HG02970 (cell line): Measurements from ENCODE around the gene RWDD1.
A peak's percentile ranks its signal among the peaks of the same experiment; 100 is the strongest.
"Not testable (repeated sequence)": the region's sequence is repeated elsewhere in the genome, so short reads cannot be mapped to it uniquely, and the experiment has no call there.

Experiments
- ATAC-seq: cut with Tn5 transposase; IDR thresholded peaks from one replicate; pipeline ENCODE4 v1.9.1; 2021; ENCODE audit warnings: mild to moderate bottlenecking, moderate library complexity, moderate number of reproducible peaks; ENCODE audit not compliant: unreplicated experiment, low FRiP score

The RWDD1 gene

DNA sequence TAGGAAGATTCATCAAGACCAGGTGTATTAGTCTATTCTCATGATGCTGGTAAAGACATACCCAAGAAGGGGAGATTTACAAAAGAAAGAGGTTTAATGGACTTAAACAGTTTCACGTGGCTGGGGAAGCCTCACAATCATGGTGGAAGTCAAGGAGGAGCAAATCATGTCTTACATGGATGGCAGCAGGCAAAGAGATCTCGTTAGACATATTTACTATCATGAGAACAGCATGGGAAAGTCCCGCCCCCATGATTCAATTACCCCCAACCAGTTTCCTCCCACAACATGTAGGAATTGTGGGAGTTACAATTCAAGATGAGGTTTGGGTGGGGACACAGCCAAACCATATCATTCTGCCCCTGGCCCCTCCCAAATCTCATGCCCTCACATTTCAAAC lies 32.6 kb downstream of the RWDD1 start:
- not testable (repeated sequence) for ATAC-seq

DNA sequence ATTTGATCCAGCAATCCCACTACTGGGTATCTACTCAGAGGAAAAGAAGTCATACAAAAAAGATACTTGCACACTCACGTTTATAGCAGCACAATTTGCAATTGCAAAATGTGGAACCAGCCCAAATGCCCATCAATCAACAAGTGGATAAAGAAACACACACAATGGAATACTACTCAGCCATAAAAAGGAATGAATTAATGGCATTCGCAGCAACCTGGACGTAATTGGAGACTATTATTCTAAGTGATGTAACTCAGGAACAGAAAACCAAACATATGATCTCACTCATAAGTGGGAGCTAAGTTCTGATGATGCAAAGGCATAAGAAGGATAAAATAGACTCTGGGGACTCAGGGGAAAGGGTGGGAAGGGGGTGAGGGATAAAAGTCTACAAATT lies 33.6 kb downstream of the RWDD1 start:
- not testable (repeated sequence) for ATAC-seq

DNA sequence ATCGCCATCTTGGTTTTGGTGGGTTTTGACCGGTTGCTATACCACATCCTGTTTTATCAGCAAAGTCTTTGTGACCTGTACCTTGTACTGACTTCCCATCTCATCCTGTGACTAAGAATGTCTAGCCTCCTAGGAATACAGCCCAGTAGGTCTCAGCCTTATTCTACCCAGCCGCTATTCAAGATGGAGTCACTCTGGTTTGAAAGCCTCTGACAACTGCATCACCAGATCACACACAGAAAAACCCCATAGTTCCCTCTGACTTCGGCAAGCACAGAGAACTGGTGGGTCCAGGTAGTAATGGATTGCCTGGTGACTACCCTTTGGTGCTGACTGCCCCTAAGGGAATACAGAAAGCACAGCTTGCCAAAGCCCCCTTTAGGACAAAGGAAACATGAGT lies 34.6 kb downstream of the RWDD1 start:
- no peak for ATAC-seq

DNA sequence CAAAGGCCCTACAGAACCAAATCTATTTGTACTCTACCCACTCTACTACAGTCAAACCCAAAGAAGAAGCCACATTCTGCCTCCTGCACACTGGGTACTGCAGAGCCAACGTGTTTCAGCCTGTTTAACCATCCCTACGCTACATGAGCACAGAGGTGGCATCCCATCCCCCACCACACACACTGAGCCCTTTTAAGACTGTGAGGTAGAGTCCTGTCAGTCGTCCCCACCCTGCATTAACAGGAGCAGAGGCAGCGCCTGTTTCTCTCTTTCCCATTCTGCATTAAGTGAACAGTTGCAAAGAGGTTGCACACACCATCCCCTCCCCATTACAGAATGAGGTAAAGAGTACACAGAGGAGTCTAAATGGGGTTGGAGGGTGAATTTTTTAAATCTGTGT lies 39.8 kb downstream of the RWDD1 start:
- no peak for ATAC-seq

DNA sequence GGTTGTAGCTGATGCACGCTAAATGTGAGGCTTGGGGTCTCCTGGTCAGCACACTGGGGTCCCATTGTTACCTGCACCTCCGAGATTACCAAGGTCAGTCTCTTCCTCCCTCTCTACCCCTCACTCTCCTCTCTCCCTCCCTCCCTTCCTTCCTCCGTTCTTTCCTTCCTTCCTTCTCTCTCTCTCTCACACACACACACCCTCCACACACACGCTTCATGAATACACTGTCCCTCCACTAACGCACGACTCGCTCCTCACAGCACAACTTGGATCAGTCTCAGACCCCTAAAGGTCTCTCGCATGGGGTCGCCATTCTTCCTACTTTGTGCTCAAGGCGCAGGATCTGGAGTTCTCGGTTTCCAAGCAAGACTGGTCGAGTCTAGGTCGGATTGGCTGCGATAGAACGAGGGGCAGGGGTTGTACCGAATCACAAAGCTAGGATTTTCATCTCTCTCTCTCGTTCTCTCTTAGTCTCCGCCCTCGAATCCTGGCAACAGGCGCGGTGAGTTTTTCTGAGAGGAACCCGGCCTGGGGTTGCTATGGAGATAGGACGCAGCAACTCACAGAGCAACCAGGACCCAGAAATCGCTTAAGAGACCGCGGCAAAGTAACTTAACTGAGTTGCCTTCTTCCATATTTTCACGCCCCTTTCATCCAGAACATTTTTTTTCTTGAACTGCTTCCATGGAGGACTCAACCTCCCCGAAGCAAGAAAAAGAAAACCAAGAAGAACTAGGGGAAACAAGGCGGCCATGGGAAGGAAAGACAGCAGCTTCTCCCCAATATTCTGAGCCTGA lies 44.8 kb downstream of the RWDD1 start, which contains the start of gene RSPH4A:
RSPH4A (plus strand) TSS at position 543 of the 800 bp plus-strand sequence; CDS start at position 688, 145 bp downstream.
- ATAC-seq = peak; percentile 95

DNA sequence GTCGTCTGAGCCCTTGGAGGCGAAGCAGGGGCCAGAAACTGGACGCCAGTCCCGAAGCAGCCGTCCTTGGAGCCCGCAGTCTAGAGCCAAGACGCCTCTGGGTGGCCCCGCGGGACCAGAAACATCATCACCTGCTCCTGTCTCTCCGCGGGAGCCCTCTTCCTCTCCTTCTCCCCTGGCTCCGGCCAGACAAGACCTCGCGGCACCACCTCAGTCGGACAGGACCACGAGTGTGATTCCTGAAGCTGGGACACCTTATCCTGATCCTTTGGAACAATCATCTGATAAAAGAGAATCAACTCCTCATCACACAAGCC lies 45.4 kb downstream of the RWDD1 start:
- no peak for ATAC-seq

DNA sequence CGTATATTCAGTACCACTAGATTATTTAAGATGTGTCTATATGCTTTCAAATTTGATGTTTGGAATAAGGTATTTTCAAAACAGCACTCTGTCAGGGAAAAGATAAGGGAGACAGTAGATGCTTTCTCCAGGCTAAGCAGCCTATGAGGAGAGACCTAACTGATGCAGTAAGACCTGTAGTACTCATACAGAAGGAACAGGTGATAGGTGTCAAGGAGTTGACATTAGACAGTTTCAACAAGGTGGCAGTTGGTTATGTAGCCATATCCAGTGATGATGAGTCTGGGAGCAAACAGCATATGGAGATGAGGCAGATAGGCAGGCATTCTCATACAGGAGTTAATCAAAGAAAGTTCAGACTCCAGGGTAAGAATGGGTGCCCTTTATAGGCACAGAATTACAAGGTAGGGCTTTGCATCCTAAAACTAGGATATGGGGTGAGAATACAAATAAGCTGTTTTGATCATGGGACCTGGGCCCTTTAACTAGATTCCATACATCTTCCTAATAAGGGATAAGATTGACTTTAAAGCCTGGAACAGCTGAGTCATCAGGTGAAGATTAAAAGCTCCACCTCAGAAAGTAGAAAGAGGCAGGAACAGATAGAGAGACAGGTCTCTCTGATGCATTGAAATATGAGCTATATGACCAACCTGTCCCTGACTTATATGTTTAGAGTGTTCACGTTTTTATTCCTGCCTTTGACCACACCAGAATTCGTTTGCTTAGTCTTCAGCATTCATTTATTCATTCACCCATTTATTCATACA lies 52.9 kb downstream of the RWDD1 start:
- no peak for ATAC-seq

DNA sequence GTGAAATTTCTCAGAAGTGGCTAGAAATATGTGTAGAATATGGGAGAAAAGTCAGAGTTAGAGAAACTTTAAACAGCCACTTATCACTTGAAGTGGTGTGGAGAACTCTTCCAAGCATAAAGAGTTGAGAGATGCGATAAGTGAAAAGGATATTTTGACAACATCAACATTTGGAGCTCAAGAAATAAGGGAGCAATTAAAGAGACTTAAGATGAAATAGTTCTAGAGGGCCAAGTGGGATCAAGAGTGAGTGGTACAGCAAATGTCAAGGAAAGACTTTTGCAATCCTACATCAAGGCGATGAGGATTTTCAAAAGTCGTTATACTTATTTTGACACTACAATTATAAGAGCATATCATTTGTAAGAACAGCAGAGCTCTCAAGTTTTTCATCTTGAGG lies 54.6 kb downstream of the RWDD1 start:
- ATAC-seq = no peak

DNA sequence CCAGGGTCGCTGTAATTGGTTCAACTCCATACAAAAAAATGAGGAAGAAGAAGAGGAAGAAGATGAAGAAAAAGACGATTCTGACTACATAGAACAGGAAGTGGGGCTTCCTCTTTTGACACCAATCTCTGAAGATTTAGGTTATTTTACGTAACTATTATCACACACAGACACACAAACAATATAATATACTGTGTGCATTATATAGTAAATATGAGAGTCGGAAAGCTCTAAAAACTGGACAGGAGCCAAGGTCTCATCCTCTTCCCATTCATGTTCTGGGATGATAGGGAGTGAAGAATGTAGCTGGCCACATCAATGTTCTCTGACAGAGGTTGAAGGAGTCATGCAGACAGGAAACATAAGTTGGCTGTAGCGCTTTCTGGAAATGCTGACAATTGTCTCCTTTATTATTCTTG lies 58.3 kb downstream of the RWDD1 start:
- ATAC-seq = no peak

DNA sequence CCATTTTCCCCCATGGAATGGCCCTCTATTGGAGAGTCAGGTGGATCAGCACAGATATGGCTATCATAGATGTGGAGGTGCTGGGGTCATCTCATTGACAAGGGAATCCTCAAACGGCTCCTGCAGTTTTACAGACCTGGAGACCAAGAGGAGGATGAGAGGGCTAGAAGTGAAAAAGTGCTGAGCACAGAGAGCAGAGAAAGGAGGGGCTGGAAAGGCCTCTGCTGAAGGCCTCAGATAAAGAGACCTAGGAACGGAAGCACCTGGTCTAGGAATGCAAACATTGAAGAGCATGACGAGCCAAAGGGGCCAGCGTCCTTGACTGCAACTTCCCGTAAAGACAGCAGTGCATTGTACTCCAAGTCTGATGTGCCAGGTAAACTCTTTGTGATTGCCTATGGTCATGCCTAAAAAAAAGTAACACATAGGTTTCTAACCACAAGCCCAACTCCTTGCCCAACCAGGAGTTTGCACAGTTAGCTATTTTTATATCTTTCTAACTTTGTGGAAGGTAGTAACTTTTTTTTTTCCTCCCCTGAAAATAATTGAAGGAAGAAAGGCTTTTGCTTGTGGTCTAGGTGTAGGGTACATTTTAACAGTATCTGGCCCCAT lies 60.2 kb downstream of the RWDD1 start:
- no peak for ATAC-seq

DNA sequence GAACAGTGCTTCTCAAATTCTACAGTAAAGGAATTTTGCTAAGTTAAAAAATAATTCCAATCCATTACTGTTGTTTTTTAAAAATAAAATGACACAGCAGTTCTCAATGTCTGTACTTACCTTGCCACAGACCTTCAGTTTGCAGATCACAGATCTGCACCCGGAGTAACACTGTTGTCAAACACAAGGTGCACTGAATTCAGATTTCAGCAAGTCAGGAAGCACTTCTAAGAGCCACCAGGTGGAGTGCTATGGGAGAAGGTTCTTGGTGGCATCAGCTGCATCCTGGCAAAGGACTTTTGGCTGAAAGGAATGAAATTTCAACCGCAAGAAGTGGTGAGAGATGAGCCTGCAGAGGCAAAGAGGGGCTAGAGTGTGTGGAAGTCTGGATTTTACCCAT lies 62.4 kb downstream of the RWDD1 start:
- ATAC-seq = no peak
